KMS-11 (cell line): ENCODE measurements around the gene CHST11.

Experiments used
- H2AFZ ChIP-seq: fragments of 200-600 bp; sonication (generic); 2 replicates; pipeline ENCODE4 v1.6.1; 2016; ENCODE audit warnings: antibody characterized with exemption, mixed run types, low read depth
- H3K27ac ChIP-seq: fragments of 200-600 bp; sonication (generic); 2 replicates; pipeline ENCODE4 v1.6.1; 2016; ENCODE audit warnings: mild to moderate bottlenecking, mixed run types
- H3K27me3 ChIP-seq: fragments of 200-600 bp; sonication (generic); 2 replicates; pipeline ENCODE4 v1.6.1; 2017; ENCODE audit warnings: mild to moderate bottlenecking, low read depth, mixed run types, moderate library complexity; ENCODE audit not compliant: insufficient read depth
- H3K36me3 ChIP-seq: fragments of 200-600 bp; sonication (generic); 2 replicates; pipeline ENCODE4 v1.6.1; 2017; ENCODE audit warnings: mild to moderate bottlenecking, mixed run types; ENCODE audit not compliant: insufficient read depth
- H3K4me1 ChIP-seq: fragments of 200-600 bp; sonication (generic); 2 replicates; pipeline ENCODE4 v1.6.1; 2016; ENCODE audit warnings: mild to moderate bottlenecking, low read depth, mixed run types; ENCODE audit not compliant: poor library complexity, severe bottlenecking
- H3K4me2 ChIP-seq: fragments of 200-600 bp; sonication (generic); 2 replicates; pipeline ENCODE4 v1.7.0; 2016; ENCODE audit warnings: mild to moderate bottlenecking, mixed run types
- H3K4me3 ChIP-seq: fragments of 200-600 bp; sonication (generic); IDR thresholded peaks from 2 replicates; pipeline ENCODE4 v1.6.1; 2017; ENCODE audit warnings: low read depth, low read length, mixed read lengths; ENCODE audit not compliant: insufficient read depth
- H3K79me2 ChIP-seq: fragments of 200-600 bp; sonication (generic); 2 replicates; pipeline ENCODE4 v1.6.1; 2016; ENCODE audit warnings: low read depth, mixed run types; ENCODE audit not compliant: insufficient read depth
- H3K9ac ChIP-seq: fragments of 200-600 bp; sonication (generic); 2 replicates; pipeline ENCODE4 v1.6.1; 2016; ENCODE audit warnings: mild to moderate bottlenecking, mixed run types
- H4K20me1 ChIP-seq: fragments of 200-600 bp; sonication (generic); 2 replicates; pipeline ENCODE4 v1.6.1; 2016; ENCODE audit warnings: mild to moderate bottlenecking, mixed run types; ENCODE audit not compliant: insufficient read depth
- CTCF ChIP-seq: fragments of 200-600 bp; sonication (generic); conservative IDR thresholded peaks from 2 replicates; pipeline ENCODE4 v1.6.1; 2017; ENCODE audit warnings: low read depth, mild to moderate bottlenecking, antibody characterized with exemption, low read length, moderate library complexity, mixed read lengths

CHST11 gene

GRCh38 chr12:104596898-104597843 lies 140.4 kb downstream of the CHST11 start:
- no peaks in the 10 kb centered on the region for H3K36me3 ChIP-seq
- H3K79me2 ChIP-seq = no peaks in the 10 kb centered on the region
- no peak overlapping the region for H3K27ac ChIP-seq
- H3K9ac ChIP-seq = no peak overlapping the region
- H3K4me1 ChIP-seq = no peaks in the 10 kb centered on the region
- H4K20me1 ChIP-seq = no peaks in the 10 kb centered on the region
- H3K4me3 ChIP-seq = no peak overlapping the region
- no peak overlapping the region for H3K4me2 ChIP-seq
- H3K27me3 ChIP-seq = no peaks in the 10 kb centered on the region
- no peak for TF ChIP-seq CTCF
- H2AFZ ChIP-seq = no peak overlapping the region

- Histone ChIP-seq H3K27ac (no peak overlapping the region), H3K27me3 (no peaks in the 10 kb centered on the region), H3K4me2 (no peak overlapping the region), H3K4me3 (no peak overlapping the region), H3K4me1 (no peaks in the 10 kb centered on the region), H2AFZ (no peak overlapping the region), H3K9ac (no peak overlapping the region), H3K36me3 (no peaks in the 10 kb centered on the region), H3K79me2 (no peaks in the 10 kb centered on the region), H4K20me1 (no peaks in the 10 kb centered on the region)
- no peak for TF ChIP-seq CTCF
These were observed 141.9 kb downstream of the CHST11 start for GRCh38 chr12:104598342-104599271.

- no peak overlapping the region for H3K9ac ChIP-seq
- no peaks in the 10 kb centered on the region for H4K20me1 ChIP-seq
- H3K4me3 ChIP-seq = no peak overlapping the region
- H3K27me3 ChIP-seq = no peaks in the 10 kb centered on the region
- H3K79me2 ChIP-seq = no peaks in the 10 kb centered on the region
- no peak overlapping the region for H2AFZ ChIP-seq
- no peaks in the 10 kb centered on the region for H3K4me1 ChIP-seq
- H3K4me2 ChIP-seq = no peak overlapping the region
- no peak for TF ChIP-seq CTCF
- H3K36me3 ChIP-seq = no peaks in the 10 kb centered on the region
- no peak overlapping the region for H3K27ac ChIP-seq
These were observed 142.7 kb downstream of the CHST11 start for GRCh38 chr12:104599272-104600035.

GRCh38 chr12:104600036-104600712 lies 143.4 kb downstream of the CHST11 start:
- Histone ChIP-seq H3K79me2 (no peaks in the 10 kb centered on the region), H3K4me2 (no peak overlapping the region), H3K4me1 (no peaks in the 10 kb centered on the region)

More at GRCh38 chr12:104600036-104600712, 143.4 kb downstream of the CHST11 start:
- Histone ChIP-seq H3K27ac (no peak overlapping the region), H3K9ac (no peak overlapping the region), H3K4me3 (no peak overlapping the region), H2AFZ (no peak overlapping the region), H3K27me3 (no peaks in the 10 kb centered on the region), H3K36me3 (no peaks in the 10 kb centered on the region), H4K20me1 (no peaks in the 10 kb centered on the region)
- TF ChIP-seq CTCF = no peak
